CD4-positive, alpha-beta T cell treated with Interleukin-15 for 4 hours (primary cell): Measurements from ENCODE around the gene RGSL1.
"Not testable (repeated sequence)": the region's sequence is repeated elsewhere in the genome, so short reads cannot be mapped to it uniquely, and the experiment has no call there.

ENCODE experiments used
- DNase-seq: peaks from one replicate; pipeline ENCODE4 v3.0.0-alpha.2; 2020; ENCODE audit warnings: low spot score

RGSL1 gene

DNA sequence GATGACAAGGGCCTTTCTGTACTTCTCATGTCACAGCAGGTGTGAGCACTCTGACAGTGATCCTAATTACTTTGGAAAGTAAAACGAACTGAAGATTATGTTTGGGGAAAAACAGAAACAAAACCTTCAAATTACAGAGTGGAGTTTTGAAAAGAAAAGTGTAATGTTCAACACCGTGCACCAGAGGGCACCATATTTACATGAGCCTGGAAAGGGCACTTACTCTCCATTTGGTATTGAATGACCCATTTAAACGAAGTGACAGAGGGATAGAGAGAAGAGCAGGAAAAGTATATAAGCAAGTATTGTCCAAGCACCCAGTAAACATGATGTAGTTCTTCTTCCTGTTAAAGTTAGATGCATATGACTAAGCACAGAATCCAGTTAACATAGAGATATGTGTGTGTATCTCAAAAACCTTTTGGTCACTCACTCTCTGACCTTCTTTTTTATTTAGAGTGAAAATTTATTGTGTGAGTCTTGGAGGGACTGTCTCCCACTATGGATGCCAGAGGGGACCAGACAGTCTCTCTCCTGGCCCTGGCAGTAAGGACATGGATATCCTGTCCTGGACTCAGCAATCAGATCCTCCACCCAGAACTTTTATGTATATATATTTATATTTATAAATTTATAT lies 3.8 kb upstream of the RGSL1 start:
- peak; percentile 41 for DNase-seq

DNA sequence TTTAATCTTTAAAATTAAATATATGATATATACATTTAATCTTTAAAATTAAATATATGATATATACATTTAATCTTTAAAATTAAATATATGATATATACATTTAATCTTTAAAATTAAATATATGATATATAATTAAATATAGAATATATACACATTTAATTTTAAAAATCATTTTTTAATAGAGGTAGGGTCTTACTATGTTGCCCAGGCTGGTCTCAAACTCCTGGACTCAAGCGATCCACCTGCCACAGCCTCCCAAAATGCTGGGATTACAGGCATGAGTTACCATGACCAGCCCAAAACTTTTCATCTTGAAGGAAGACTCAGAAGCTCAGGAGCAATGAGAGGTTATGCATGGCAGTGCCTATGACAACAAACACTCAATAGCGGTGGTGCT lies 2.8 kb upstream of the RGSL1 start:
- not testable (repeated sequence) for DNase-seq

DNA sequence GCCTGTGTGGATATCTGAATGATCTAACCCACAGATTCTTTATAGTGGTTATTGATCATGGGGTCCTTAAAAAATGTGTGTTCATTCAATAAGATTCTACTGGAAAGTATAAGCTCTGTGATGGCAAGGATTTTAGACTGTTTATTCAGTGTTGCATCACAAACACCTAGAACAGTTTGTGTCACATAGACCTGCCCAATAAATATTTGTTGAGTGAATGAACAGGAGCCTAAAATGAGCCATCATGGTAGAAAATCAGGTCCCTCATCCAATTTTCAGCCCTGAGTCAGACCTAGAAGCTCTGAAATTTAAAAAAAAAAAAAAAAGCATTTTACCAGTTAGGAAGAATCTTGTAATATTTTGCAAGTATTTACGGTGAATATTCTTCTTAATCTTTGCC lies 2.3 kb upstream of the RGSL1 start:
- DNase-seq, result no peak

- DNase-seq, result no peak
Observed at GRCh38 chr1:182453631-182454030, 3.7 kb downstream of the RGSL1 start.

GRCh38 chr1:182457844-182458243 lies 7.9 kb downstream of the RGSL1 start:
- DNase-seq, result no peak

- no peak for DNase-seq
Observed at GRCh38 chr1:182459949-182460348, 10.0 kb downstream of the RGSL1 start.

- no peak for DNase-seq
Observed at GRCh38 chr1:182460550-182460951, 10.6 kb downstream of the RGSL1 start.

DNA sequence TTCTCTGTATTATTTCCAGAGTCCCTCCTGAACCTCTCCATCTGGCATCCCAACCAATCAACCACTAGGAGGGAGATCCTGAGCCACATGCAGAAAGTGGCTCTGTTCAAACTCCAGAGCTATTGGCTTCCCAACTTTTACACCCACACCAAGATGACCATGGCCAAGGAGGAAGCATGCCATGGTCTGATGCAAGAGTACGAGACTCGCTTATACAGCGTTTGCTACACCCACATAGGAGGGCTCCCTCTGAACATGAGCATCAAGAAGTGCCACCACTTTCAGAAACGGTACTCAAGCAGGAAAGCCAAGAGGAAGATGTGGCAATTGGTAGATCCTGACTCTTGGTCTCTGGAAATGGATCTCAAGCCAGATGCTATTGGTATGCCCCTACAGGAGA lies 23.6 kb downstream of the RGSL1 start:
- no peak for DNase-seq

DNA sequence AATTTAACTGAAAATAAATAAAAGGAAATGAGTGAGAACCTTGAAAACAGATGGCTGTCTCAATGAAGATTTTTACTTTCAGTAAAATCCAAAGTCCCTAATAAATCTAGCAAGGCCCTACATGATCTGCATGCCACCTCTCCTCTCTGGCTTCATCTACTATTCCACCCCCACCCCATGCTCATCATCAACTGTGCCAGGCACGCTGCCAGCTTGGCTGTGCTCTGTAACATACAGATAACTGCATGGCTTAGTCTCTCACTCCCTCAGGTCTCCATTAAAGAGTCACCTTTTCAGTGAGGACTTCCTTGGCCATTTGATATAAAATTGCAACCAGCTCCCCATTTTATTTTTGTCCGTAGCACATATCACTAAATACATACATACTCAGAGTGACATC lies 26.7 kb downstream of the RGSL1 start:
- DNase-seq, result no peak

GRCh38 chr1:182478238-182478637 lies 28.3 kb downstream of the RGSL1 start:
- DNase-seq, result no peak

GRCh38 chr1:182484067-182484466 lies 34.1 kb downstream of the RGSL1 start:
- no peak for DNase-seq

GRCh38 chr1:182484531-182485257 lies 34.7 kb downstream of the RGSL1 start:
- DNase-seq, result peak; percentile 7

DNA sequence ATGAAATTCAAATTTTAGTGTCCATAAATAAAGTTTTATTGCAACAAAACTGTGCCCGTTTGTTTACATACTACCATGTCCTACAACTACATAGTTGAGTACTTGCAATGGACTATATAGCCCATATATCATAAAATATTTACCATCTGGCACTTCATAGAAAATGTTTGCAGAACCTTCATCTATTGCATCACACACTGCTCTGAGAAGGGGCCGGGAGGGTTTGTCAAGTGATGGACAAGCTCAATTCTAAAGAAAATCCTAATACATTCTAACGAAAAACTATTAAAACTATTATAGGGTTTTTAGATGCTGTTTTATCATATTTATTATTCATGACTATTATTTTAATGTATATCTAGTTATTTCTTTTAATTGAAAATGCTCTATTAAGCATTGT lies 35.9 kb downstream of the RGSL1 start:
- no peak for DNase-seq

DNA sequence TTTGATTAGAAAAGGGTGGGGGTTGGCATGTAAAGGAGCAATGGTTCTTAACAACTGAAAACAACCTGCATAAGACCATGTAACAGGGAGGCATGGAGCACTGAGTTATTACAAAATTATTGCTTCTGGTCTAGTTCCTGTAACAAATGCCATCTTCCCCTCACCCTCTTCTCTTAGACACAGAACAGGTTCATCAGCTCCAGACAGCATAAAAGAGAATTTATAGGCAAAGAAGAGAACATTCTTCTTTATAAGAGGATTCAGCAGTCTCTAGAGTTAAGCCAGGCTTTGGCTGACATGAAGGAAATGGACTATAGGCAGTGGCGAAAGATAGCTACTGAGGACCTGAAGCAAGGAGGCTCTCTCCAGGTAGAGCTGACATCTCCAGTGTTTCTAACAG lies 38.9 kb downstream of the RGSL1 start:
- DNase-seq, result no peak

DNA sequence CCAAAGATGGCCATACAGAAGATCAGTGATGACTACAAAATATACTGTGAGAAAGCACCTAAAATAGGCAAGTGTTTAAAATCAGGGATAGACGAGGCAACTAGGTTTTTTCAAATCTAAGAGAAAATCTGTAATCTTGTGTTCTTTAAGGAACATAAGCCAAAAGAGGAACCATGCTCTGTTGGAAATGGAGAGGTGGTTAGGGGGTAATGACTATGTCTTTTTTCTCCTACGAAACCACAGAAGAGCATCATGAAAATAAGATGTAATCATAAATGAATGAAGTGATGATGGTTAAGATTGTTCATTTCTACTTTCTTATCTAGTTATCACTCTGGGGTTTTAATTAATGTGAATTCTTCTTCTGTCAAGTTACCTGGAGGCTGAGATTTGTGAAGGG lies 43.1 kb downstream of the RGSL1 start:
- DNase-seq, result no peak

DNA sequence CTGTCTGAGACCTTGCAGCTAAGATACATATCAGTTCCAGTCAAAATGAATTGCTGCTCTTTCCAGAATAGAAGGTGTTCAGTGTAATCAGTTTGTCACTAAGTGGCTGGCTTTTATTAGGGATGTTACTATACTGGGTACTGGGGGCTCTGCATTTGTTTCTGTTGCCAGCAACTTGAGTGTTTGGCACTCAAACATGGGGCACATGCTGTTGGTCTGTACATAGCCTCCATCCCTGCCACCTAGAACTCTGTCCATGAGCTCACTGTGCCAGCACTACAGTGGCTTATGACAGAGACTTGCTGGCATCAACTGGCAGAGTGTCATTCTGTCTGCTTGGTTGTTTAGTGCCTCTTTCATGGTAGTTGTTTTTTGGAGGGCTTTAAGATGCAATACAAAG lies 45.1 kb downstream of the RGSL1 start:
- no peak for DNase-seq

DNA sequence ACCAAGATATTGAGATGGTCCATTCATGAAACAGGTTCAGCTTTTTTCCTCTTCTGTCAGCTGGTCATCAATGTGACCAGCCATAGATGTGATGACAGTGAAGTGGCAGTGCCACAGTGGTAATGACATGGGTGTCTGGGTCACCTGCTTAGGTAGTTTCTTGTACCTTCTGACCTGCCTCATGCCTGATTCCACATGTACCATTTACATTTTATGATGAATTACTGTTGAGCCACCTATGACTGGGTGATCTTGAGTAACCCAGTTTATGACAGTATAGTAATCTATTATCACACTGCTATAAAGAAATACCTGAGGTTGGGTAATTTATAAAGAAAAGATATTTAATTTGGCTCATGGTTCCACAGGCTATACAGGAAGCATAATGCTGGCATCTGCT lies 45.7 kb downstream of the RGSL1 start:
- no peak for DNase-seq

- DNase-seq, result no peak
Observed at GRCh38 chr1:182507685-182508084, 57.7 kb downstream of the RGSL1 start.

DNA sequence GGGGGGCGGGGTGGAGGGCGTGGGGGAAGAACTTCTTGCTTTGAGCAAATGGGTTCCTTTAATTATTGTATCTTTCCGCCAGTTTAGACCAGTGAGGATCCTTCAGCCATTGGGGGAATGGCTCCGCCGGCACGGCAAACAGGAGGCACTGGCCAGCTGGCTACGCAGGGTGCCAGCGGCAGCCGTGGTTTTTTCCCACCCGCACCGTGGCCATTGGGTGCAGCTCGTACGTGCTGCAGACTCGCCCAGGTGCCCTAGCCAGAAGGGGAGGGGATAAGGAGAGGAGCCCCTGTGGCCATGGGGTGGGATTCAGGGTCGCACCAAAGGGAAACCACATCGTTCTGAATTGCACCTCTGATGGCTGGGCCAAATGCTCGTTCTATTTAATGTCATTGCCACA lies 65.6 kb downstream of the RGSL1 start:
- no peak for DNase-seq

DNA sequence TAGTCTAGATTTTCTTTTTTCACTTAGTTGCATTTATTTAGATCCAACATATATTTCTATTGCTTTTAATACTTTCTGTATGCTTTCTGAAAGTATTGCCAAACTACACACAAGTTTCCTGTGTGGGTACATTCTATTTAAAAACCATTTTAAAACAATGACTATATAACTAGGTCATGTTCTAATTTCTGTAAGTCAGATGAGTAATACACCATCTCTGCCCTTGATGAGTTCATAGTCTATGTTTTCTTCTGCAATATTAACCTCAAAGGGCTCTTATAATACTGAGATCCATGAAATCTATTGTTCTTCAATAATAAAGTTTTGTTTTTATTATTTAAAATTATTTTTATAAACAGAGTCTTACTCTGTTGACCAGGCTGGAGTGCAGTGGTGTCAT lies 70.8 kb downstream of the RGSL1 start:
- DNase-seq, result no peak

DNA sequence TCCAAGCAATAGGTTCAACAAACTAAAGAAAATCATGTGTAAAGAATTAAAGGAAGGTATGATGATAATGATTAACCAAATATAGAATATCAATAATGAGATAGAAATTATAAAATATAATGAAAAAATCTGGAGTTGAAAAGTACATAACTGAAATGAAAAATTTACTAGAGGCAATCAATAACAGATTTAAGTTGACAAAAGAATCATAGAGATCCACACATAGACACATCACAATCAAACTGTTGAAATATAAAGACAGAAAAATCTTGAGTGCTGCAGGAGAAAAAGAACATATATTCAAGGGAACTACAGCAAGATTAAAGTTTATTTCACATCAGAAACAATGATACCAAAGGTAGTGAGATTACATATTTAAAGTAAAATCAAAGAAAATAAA lies 75.4 kb downstream of the RGSL1 start:
- DNase-seq, result no peak

DNA sequence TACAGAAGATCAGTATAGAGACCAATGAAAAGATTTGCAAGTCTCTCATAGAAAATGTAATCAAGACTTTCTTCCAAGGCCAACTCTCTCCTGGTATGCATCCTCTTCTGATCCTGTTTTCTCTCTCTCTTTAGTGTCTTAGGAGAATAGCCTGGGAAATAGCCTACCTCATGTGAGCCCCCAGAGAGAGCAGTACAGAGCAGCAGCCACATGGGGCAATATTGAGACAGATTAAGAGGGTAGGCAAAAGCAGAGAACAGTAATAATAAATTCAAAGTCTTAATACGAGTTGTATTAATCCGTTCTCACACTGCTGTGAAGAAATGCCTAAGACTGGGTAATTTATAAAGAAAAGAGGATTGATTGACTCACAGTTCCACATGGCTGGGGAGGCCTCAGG lies 77.7 kb downstream of the RGSL1 start:
- no peak for DNase-seq

DNA sequence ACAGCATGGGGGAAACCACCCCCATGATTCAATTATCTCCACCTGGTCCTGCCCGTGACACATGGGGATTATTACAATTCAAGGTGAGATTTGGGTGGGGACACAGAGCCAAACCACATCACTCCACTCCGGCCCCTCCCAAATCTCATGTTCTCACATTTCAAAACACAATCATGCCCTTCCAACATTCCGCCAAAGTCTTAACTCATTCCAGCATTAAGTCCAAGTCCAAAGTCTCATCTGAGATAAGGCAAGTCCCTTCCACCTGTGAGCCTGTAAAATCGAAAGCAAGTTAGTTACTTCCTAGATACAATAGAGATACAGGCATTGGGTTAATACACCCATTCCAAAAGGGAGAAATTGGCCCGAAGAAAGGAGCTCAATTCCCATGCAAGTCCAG lies 78.3 kb downstream of the RGSL1 start:
- not testable (repeated sequence) for DNase-seq

DNA sequence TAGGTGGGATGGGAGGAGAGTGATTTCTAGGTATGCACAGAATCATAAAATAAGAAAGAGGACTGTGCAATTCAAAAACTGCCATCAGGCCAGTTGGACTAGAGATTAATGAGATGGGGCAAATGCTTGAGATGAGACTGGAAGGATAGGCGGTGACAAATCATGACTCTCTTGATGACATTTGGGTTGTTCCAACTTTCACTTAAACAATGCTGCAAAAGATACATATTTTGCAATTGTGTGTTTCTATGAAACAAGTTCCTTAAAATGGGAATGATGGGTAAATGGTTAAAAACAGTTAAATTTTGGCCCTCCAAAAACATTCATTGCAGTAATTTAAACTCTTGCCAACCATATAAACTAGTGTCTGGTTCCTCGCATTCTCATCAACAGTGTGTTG lies 84.0 kb downstream of the RGSL1 start:
- DNase-seq, result no peak
